Choroid plexus epithelial cell (primary cell): ENCODE results near the gene NTM.

ENCODE experiments used
- DNase-seq: peaks from one replicate; pipeline ENCODE4 v3.0.0-alpha.2; 2010; ENCODE audit warnings: low read depth
- H3K4me3 ChIP-seq: 2 replicates; pipeline ENCODE4 v1.5.1; 2011; ENCODE audit warnings: low read depth, mild to moderate bottlenecking, control low read depth, low read length, moderate library complexity
- TF ChIP-seq, protein P1 (sequence below): conservative IDR thresholded peaks from 2 replicates; pipeline ENCODE4 v1.5.1; 2011; ENCODE audit warnings: low read depth, mild to moderate bottlenecking, control low read depth, inconsistent platforms, low read length, moderate library complexity

Gene NTM

DNA sequence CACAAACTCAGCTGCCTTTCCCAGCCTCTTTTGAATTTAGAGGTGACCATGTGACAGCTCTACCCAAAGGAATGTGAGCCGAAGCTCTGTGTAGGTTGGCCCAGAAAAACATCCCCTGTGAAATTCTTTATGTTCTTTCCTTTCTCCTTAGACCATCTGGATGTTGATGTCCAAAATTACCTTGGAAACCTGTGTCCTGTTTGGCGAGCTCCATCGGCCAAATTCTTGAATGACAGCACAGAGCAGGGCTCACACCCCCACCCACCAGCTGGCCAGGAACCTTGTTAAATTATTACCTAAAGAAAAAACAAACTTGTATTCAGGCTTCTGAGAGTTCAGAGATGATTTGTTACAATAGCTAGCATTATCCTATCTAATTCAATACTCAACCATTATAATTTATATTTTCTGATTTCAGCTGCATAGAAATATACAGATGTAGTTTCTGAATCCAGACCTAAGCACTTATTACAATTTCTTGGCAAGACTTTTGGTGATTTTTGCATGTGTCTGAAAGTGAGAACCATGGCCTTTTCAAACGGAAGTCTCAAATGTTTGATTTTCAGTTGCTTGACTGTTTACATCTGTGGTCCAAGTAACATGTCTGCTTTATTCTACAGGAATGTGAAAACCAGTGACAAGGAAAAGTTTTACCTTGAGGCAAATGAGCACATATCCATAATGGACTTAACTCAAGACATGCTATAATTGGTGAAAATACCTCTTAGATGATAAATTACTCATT, 554.2 kb downstream of the NTM start:
- H3K4me3 ChIP-seq = no peak overlapping the region
- peak; percentile 86 for DNase-seq
- TF ChIP-seq, protein P1, sequence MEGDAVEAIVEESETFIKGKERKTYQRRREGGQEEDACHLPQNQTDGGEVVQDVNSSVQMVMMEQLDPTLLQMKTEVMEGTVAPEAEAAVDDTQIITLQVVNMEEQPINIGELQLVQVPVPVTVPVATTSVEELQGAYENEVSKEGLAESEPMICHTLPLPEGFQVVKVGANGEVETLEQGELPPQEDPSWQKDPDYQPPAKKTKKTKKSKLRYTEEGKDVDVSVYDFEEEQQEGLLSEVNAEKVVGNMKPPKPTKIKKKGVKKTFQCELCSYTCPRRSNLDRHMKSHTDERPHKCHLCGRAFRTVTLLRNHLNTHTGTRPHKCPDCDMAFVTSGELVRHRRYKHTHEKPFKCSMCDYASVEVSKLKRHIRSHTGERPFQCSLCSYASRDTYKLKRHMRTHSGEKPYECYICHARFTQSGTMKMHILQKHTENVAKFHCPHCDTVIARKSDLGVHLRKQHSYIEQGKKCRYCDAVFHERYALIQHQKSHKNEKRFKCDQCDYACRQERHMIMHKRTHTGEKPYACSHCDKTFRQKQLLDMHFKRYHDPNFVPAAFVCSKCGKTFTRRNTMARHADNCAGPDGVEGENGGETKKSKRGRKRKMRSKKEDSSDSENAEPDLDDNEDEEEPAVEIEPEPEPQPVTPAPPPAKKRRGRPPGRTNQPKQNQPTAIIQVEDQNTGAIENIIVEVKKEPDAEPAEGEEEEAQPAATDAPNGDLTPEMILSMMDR = no peak

DNA sequence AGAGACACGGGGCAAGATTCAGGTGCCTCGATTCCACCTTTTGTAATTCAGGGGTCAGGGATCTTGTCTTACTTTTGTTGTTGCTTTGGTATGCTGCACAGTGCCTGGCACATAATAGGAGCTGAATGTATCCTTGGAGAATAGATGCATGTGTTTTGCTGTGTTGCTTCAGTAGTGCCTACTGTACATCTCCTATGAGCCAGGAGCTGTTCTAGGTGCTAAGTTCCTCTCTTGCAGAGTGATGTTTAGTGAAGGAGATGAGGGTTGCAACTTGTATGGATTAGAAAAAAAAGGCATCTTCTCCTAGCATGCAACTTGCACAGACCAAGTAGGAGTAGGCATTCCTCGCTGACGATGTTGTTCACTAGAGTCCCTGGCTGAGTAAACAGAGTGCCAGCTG, 555.4 kb downstream of the NTM start:
- DNase-seq = no peak
- no peak overlapping the region for H3K4me3 ChIP-seq
- TF ChIP-seq, protein P1 = no peak

DNA sequence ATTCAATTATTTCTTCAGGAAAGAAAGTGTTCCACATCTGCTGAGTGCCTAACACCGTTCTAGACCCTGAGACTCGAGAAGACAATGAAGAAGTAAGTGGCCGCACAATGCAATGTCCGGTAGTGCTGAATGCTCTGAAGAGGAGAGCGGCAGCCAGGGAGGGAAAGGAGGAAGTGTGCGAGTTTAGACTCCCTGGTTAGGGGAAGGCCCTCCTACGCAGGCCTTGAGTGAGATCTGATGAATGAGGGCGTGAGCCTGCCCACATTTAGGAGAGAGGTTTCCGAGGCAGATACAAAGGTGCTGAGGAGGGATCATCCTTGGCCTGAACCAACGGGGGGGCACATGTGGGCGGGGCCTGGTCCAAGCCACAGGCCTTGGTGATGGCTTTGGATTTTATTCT, 558.6 kb downstream of the NTM start:
- TF ChIP-seq, protein P1 = no peak
- H3K4me3 ChIP-seq = no peak overlapping the region
- DNase-seq = no peak

DNA sequence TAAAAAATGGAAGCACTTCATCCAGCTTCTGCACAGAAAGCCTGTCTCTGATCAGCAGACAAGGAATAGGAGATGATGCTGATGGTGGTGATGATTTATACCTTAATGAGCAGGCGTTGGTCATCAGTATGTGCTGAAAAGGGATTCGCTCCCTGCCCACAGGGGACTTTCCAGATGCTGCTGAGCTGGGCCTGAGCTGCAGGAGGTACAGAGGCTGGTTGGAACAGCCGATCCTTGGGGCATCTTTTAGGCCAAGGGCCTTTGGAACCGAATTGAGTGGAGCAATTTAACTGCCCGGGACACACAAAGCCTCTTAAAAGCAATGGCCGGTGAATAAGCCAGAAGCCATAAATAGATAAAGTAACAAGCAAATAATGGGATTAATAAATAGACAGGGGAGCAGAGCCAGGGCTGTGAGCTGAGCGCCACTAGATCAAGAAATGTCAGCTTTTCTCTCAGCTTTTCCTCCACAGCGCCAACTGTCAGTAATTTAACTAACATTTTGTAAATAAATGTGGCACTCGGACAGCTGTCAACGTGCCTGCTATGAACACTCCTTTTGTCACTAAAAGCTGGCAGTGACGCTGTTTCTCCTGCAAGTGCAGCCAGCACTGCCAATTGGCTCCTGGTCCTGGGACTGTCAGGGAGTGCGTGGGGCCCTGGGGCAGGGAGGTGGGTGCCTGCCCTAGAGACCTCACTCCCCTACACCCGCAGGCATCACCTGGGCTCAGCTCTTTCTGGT, 562.3 kb downstream of the NTM start:
- no peak overlapping the region for H3K4me3 ChIP-seq
- no peak for DNase-seq
- TF ChIP-seq, protein P1 = no peak

GRCh38 chr11:131934006-131934405, 563.6 kb downstream of the NTM start:
- no peak overlapping the region for H3K4me3 ChIP-seq
- no peak for DNase-seq
- TF ChIP-seq, protein P1 = no peak

- no peak for DNase-seq
- H3K4me3 ChIP-seq = no peak overlapping the region
- TF ChIP-seq, protein P1 = no peak
Measured at GRCh38 chr11:131938351-131938751, 567.9 kb downstream of the NTM start.
